Dedifferentiated amniotic fluid mesenchymal stem cell (primary cell): ENCODE data around the gene HOXA13.

Experiments used
- DNase-seq: peaks from one replicate; pipeline ENCODE4 v3.0.0-alpha.2; 2016; ENCODE audit errors: extremely low spot score

HOXA13 gene

GRCh38 chr7:27192546-27193334 lies 7.2 kb downstream of the HOXA13 start:
- DNase-seq: no peak

GRCh38 chr7:27191833-27192545 lies 7.9 kb downstream of the HOXA13 start:
- no peak for DNase-seq

DNA sequence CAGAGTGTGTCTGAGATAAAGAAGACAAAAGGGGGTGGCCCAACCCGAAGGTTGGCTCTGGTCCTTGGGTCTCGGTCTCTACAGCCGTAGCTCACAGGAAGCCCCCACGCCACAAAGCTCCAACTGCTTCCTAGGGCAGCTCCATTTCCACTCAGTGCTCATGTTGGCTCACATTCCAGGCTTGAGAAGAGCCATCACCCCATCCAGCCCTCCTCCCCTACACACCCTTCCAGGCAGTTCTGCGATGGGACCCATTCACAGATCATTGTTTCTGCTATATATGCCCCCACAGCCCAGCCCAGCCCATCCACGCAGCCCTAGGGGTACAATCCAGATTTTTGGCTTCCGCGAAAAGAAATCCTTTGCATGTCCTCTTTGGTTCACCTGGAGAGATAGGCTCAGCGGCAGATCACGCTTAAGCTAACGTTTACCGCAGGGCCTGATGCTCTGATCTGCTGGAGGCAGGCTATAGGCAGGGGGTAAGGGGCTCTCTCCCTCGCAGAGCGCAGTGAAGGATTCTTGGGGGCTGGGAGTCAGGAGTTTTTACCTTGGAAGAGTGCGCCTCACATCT lies 8.6 kb downstream of the HOXA13 start:
- DNase-seq: no peak

DNA sequence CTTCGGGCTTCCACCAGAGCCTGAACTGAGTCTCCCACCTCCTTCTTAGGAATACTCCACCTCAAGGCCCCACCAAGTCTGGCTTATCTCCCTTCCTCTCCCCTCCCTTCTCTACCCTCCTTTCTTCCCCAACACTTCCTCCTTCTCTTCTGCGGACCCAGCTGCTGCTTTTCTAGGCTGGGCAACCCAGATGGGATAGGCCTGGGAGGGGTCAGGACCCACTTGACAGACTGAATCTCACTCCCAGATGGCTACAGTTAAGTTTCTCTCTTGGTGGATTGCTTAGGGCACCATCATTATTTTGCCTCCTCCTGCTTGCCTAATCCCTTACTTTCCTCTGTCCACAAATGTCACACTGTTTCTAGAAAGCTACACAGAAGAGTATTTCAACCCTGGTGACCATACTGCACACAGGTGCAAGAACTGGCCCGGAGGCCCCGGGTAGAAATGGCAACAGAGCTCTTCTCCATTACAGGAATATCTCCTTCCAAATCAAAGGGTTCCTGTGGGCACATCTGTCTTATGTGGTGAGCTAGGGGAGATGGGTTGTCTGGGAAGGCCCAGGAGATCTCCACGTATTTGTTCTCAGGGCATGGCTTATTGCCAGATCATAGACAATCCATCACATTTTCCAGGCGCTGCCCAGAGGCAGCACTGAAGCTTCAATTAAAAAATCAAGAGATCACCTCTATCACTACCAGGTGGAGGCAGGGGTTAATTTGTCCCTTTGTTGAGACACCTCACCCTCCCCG lies 9.7 kb downstream of the HOXA13 start:
- no peak for DNase-seq

GRCh38 chr7:27189295-27189996 lies 10.4 kb downstream of the HOXA13 start:
- no peak for DNase-seq

DNA sequence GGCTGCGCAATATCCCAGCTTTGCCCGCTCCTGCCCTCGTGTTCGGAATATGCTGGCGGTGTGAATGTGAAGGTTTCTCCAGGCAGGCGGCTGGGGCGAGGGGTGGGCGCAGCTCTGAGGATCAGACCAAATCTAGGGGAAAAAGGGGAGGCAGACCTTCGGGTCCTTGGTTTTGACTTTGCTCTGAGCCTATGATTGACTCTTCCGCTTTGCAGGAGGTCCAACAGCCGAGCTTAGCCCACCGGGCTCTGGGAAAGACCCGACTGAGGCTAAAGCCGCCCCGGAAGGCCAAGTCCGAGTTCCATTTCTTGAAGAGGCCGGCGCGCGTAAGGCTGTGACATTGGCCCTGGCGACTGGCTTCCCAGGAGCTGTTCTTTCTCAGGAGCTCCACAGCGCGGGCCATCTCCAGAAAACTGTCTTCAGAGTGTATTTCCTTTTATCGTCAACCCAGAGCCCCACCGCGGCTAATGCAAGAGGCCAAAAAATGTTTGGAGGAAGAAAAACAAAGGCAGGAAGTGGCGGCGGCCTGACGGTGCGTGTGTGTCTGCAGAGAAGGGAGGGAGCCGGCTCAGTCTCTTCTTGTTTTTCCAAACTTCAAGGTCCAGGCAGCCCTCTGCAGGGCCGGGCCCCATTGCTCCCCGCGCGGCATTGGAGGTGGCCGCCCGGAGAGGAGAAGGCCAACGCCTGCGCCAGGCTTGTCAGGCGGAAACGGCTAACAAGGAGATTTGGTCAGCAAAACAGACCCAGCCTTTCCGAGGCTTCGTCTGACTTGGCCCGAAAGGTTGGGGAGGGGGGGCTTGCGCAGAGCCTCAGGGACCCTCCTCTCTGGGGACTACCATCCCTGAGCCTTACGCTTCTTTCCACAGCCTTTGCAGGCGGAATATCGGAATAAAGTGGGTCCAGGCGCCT lies 11.3 kb downstream of the HOXA13 start:
- DNase-seq: no peak

GRCh38 chr7:27187475-27188385 lies 12.2 kb downstream of the HOXA13 start:
- no peak for DNase-seq

GRCh38 chr7:27186668-27187474 lies 13.0 kb downstream of the HOXA13 start:
- DNase-seq: no peak

DNA sequence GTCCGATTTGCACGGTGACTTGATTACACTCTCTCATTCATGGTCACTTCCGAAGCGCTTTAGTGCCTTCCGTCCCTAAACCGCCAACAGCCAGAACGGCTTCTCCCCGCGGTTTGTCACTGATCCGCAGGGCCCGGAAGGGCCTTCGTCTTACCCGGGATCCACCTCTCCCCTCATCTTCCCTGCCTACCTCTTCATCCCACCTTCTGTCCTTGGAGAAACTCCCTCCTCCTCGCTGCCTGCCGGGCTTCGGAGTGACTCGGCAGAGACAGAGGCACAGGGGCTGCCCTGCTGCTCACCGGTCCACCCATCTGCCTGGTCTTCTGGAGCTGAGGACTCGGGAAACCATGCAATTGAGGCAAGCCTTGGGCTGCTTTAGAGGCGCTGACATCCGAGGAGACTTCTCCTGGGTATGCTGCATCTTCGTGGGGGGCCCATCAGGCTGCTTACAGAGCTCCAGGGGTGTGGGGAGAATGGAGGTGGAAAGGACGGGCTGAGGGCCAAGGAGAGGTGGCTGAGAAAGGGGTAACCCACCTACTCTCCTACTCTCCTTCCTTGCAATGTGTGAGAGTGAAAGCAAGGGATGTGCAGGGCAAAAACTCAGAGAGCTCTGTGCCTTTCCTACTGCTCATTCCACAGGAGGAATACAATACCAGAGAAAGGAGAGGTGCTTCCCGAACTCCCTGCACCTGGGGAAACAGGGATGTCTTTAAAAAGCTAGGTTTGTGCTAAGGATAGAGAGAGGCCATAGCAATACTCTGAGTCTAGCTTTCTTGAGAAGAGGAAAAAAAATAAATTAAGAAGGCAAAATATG lies 13.8 kb downstream of the HOXA13 start:
- DNase-seq: no peak

- no peak for DNase-seq
Observed at GRCh38 chr7:27185013-27185853, 14.7 kb downstream of the HOXA13 start, which contains the start of gene HOXA11. Gene HOXA11 (minus strand): TSS chr7:27185232. CDS start chr7:27185144, 88 bp downstream.

- DNase-seq: no peak
Observed at GRCh38 chr7:27184337-27185012, 15.4 kb downstream of the HOXA13 start.

GRCh38 chr7:27183682-27184336 lies 16.1 kb downstream of the HOXA13 start:
- DNase-seq: no peak

DNA sequence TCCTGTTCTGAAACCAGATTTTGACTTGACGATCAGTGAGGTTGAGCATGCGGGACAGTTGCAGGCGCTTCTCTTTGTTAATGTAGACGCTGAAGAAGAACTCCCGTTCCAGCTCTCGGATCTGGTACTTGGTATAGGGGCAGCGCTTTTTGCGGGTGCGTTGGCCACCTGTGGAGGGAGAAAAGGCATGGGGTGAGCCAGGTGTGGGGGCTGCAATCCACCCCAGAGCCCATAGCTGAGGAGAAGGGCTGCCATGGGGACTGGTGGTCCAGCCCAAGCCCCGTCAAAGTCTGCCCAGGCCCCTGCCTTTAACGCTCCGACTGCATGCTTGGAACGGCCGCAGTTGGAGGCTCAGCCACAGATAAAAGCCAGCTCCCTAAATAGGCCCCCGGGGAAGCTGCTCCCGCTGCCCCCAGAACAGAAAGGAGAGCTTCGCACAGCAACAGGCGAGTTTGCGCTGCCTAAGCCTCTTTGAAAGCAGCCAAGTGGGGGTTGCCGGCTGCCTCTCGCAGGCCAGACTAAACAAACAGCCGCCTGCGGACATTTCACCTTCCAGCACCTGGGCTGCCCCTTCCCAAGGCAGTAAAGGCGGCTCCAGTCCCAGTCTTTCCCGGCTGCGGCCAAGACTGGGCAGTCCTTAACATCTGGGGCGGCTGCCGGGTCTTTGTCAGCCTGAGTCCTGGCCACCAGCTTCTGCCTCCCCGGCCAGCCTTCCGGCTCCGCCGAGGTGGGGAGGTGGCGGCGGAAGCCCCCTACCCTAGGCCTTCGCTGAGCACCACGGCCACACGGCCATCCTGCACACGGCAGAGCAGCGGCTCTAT lies 16.8 kb downstream of the HOXA13 start:
- DNase-seq: no peak

GRCh38 chr7:27182285-27182841 lies 17.5 kb downstream of the HOXA13 start:
- no peak for DNase-seq
